ENCODE data around the gene SCIMP.

GRCh38 chr17:5238333-5238732, 3.7 kb upstream of the SCIMP start:
- TF ChIP-seq, protein P1, sequence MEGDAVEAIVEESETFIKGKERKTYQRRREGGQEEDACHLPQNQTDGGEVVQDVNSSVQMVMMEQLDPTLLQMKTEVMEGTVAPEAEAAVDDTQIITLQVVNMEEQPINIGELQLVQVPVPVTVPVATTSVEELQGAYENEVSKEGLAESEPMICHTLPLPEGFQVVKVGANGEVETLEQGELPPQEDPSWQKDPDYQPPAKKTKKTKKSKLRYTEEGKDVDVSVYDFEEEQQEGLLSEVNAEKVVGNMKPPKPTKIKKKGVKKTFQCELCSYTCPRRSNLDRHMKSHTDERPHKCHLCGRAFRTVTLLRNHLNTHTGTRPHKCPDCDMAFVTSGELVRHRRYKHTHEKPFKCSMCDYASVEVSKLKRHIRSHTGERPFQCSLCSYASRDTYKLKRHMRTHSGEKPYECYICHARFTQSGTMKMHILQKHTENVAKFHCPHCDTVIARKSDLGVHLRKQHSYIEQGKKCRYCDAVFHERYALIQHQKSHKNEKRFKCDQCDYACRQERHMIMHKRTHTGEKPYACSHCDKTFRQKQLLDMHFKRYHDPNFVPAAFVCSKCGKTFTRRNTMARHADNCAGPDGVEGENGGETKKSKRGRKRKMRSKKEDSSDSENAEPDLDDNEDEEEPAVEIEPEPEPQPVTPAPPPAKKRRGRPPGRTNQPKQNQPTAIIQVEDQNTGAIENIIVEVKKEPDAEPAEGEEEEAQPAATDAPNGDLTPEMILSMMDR (IDR thresholded peaks at IDR 0.05): no peak
- no peak for TF ChIP-seq POLR2A (IDR thresholded peaks at IDR 0.05)

Data from testis (tissue), 2 donors.